ENCODE measurements around the gene OGDH.

OGDH gene

DNA sequence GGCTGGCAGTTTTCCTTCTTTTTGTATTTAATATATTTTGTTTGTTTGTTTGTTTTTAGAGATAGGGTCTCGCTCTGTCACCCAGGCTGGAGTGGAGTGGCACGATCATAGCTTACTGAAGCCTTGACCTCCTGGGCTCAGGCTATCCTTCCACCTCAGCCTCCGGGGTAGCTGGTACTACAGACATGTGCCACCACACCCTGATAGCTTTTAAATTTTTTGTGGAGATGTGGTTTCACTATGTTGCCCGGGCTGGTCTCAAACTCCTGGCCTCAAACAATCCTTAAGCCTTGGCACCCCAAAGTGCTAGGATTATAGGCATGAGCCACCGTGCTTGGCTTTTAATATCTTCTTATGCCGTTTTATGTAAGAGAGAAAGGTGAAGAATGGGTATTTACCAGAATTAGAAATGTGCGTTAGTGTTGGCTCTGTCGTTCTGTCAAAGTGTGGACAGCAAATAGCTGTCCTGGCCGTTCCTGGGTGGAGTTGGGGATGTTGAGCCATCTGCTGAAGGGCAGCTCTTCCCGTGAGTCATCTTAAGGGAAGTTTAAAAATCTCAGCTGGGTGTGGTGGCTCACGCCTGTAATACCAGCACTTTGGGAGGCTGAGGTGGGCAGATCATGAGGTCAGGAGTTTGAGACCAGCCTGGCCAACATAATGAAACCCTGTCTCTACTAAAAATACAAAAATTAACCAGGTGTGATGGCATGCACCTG lies 14.8 kb downstream of the OGDH start:
- DNase-seq: no peak
- Mint-ChIP-seq H3K27ac (peak overlapping the region; percentile 88), H3K4me3 (no peak overlapping the region)

DNA sequence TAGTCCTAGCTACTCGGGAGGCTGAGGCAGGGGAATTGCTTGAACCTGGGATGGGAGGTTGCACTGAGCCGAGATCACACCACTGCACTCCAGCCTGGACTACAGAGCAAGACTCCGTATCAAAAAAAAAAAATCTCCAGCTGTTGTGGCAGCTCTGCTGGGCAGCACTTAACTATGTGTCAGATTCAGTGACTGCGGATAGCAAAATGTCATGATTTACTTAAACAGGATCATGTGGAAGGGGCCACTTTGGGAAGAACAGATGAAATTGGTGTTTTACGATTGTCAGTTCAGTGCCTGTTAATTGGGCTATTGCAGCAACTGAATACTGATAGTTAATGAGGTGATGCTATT lies 15.3 kb downstream of the OGDH start:
- H3K27ac Mint-ChIP-seq: peak overlapping the region; percentile 88
- H3K4me1 Mint-ChIP-seq: peaks cover 89% of the 10 kb centered on the region
- DNase-seq: no peak
- peaks cover 26% of the 10 kb centered on the region for H3K36me3 Mint-ChIP-seq (ENCODE audit: low read depth)
- no peak overlapping the region for H3K4me3 Mint-ChIP-seq
- H3K27me3 Mint-ChIP-seq: no peaks in the 10 kb centered on the region
- no peak for ATAC-seq
- H3K9me3 Mint-ChIP-seq: no peaks in the 10 kb centered on the region

More for the DNA sequence above, 14.8 kb downstream of the OGDH start:
- ATAC-seq: no peak
- H3K9me3 Mint-ChIP-seq: no peaks in the 10 kb centered on the region
- H3K27me3 Mint-ChIP-seq: no peaks in the 10 kb centered on the region
- H3K4me1 Mint-ChIP-seq: peaks cover 89% of the 10 kb centered on the region
- H3K36me3 Mint-ChIP-seq (ENCODE audit: low read depth): peaks cover 23% of the 10 kb centered on the region

DNA sequence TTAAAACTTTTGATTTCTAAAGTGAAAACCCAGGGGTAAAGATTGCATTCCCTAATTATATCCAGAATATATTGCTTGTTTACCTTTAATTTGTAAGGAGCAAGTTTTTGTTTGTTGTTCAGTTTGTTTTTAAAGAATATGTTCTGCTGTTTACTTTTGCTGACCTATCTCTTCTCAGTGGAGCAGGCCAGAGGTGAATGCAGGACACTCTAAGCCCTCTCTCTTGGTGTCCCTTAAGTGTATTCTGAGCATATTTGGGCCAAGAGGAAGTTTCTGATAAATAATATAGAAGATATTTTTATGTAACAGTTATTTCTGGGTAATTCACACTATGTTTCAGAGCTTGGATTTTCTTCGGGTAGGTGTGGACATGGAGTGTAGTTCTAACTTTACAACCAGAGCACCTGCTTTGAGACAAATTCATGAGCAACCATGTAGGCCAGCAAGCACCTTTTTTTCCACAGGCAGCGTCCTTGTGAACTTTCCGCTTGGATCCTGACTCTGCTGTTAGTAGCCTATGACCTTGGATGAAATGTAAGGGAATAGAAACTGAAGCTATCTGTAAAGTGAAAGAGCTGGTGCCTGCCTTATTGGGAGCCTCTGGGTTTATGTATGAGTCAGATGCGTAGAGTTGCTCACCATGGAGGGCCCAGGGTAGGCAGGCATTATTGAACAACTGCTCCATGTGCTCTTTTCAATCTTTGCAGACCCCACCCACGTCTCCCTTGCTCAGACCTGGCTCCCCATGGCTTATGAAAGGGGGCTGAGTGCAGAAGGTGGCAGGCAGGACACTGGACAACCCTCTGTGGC lies 16.1 kb downstream of the OGDH start:
- Mint-ChIP-seq H3K36me3 (ENCODE audit: low read depth) (peaks cover 26% of the 10 kb centered on the region), H3K9me3 (no peaks in the 10 kb centered on the region), H3K27ac (peak overlapping the region; percentile 88), H3K4me1 (peaks cover 82% of the 10 kb centered on the region), H3K27me3 (no peaks in the 10 kb centered on the region), H3K4me3 (peak overlapping the region; percentile 39)
- ATAC-seq (peak; percentile 98), DNase-seq (peak; percentile 35)

DNA sequence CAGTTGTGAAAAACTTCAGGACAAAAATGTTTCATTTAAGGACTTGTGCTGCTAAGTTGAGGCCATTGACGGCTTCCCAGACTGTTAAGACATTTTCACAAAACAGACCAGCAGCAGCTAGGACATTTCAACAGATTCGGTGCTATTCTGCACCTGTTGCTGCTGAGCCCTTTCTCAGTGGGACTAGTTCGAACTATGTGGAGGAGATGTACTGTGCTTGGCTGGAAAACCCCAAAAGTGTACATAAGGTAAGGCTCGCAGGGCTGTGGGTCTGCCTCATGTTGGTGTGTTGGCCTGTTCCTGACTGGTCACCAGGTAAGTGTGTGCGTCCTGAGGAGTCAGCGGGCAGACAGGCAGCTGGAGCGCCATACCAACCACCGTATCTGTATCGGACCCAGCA lies 17.9 kb downstream of the OGDH start:
- no peak for DNase-seq
- Mint-ChIP-seq H3K36me3 (ENCODE audit: low read depth) (peaks cover 27% of the 10 kb centered on the region), H3K27me3 (no peaks in the 10 kb centered on the region)

DNA sequence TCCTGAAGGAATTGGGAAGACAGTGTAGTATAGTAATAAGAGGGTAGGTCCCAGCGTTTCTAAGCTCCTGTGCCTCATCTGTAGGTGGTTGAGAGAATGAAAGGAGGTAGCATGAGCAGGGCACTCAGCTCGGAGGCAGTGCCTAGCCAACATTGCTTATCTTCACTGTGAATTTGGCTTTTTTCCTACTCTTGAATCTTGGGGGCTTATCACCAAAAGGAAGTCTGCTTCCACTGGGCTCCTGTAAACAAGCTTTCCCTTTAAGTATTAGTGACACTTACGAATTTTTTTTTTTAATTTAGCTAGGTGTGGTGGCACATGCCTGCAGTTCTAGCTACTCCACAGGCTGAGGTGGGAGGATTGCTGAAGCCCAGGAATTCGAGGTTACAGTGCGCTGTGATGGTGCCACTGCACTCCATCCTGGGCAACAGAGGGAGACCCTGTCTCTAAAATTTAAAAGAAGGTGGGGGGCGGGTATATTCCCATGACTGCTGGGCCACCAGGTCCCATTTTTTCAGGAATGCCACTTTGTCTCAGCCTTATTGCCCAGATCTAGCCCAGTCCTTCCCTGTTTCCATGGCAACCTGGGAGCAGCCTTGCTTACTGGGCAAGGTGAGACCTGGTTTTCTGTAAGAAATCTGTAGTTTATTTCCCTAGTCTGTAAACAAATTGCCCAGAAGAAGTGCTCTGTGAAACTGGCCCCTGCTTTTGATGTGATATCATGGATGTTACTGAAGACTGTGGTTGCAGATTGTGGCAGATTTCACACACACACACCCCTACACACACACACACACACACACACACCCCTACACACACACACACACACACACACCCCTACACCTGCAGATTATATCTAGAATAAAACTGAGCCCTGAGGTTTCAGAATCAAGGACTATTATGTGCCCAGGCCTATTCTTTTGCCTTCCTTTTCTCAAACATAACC lies 19.4 kb downstream of the OGDH start:
- Mint-ChIP-seq H3K27ac (no peak overlapping the region), H3K27me3 (no peaks in the 10 kb centered on the region), H3K4me1 (peaks cover 67% of the 10 kb centered on the region), H3K9me3 (no peaks in the 10 kb centered on the region), H3K36me3 (ENCODE audit: low read depth) (peaks cover 33% of the 10 kb centered on the region), H3K4me3 (no peak overlapping the region)
- DNase-seq: no peak
- no peak for ATAC-seq

More for the DNA sequence above, 17.9 kb downstream of the OGDH start:
- Mint-ChIP-seq H3K9me3 (no peaks in the 10 kb centered on the region), H3K4me3 (peak overlapping the region; percentile 36), H3K4me1 (peaks cover 68% of the 10 kb centered on the region), H3K27ac (peak overlapping the region; percentile 88)
- no peak for ATAC-seq

DNA sequence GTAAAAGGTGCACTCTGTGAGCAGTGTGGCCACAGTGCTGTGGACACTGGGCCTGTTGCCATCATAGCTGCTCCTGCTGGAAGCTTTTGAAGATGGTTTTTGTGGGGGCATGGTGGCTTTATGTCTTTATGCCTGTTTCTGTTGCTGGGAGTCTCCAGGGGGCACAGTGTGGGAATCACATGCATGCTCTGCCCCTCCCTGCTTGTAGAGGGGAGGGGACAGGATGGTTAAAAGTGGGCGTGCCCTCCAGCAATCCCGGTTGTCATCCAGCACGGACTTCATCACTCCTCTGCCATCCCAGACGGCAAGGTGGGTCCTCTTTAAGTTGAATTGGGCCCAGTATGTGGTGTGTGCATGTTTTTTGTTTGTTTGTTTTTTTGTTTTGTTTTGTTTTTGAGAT lies 20.2 kb downstream of the OGDH start:
- Mint-ChIP-seq H3K9me3 (no peaks in the 10 kb centered on the region), H3K27me3 (no peaks in the 10 kb centered on the region), H3K27ac (no peak overlapping the region), H3K4me1 (peaks cover 67% of the 10 kb centered on the region), H3K36me3 (ENCODE audit: low read depth) (peaks cover 37% of the 10 kb centered on the region), H3K4me3 (no peak overlapping the region)
- no peak for ATAC-seq
- DNase-seq: no peak

DNA sequence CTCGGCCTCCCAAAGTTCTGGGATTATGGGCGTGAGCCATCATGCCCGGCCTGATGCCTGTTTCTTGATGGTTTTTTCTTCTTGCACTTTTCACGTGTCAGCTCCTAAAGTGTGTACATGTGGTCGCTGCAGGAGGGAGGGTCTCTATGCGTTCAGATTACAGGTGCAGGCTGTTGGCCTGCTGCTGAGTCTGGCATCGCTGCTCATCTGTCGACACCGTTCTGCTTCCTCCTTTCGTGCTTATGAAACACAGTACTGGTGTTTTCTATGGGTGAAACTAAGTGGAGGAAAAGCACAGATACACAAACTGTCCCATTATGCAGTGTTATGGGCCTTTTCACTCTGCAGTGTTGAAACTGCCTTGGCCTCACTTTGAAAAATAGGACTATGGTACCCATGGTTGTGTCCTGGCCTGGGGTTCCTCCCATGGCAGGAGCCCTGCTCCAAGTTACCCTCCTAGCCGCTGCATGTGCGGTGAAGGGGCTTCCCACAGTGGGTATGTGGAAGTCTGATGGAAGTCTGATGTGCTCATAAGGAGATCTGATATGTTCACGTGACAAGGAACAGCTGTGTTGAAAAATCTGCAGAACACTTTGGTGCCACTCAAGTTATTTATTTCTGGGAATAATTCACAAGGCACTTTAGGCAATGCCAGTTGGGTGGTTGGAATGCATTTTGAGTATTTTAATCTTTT lies 23.5 kb downstream of the OGDH start:
- Mint-ChIP-seq H3K9me3 (no peaks in the 10 kb centered on the region), H3K4me3 (no peak overlapping the region), H3K27ac (peak overlapping the region; percentile 61), H3K27me3 (no peaks in the 10 kb centered on the region), H3K36me3 (ENCODE audit: low read depth) (peaks cover 37% of the 10 kb centered on the region), H3K4me1 (peaks cover 67% of the 10 kb centered on the region)
- DNase-seq (no peak), ATAC-seq (no peak)

DNA sequence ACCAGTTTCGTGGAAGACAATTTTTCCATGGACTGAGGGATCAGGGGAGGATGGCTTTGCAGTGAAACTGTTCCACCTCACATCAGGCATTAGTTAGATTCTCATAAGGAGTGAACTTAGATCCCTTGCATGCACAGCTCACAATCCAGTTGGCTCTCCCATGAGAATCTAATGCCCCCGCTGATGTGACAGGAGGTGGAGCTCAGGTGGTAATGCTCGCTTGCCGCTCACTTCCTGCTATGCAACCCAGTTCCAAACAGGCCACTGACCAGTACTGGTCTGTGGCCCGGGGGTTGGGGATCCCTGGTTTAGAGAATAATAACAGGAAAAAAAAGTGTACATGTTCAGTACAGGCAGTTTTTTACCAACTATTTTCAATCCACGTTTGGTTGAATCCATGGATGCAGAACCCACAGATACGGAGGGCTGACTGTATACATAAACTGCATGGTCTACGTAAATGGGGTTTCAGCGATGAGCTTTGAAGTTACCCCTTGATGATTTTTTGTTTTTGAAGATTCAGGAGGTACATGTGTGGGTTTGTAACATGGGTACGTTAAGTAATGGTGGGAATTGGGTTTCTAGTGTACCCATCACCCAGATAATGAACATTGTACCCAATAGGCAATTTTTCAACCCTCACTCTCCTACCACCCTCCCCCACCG lies 24.5 kb downstream of the OGDH start:
- H3K9me3 Mint-ChIP-seq: no peaks in the 10 kb centered on the region
- peaks cover 72% of the 10 kb centered on the region for H3K4me1 Mint-ChIP-seq
- no peak for ATAC-seq
- H3K36me3 Mint-ChIP-seq (ENCODE audit: low read depth): peaks cover 35% of the 10 kb centered on the region
- H3K27me3 Mint-ChIP-seq: no peaks in the 10 kb centered on the region
- no peak overlapping the region for H3K4me3 Mint-ChIP-seq
- no peak for DNase-seq
- peak overlapping the region; percentile 88 for H3K27ac Mint-ChIP-seq

DNA sequence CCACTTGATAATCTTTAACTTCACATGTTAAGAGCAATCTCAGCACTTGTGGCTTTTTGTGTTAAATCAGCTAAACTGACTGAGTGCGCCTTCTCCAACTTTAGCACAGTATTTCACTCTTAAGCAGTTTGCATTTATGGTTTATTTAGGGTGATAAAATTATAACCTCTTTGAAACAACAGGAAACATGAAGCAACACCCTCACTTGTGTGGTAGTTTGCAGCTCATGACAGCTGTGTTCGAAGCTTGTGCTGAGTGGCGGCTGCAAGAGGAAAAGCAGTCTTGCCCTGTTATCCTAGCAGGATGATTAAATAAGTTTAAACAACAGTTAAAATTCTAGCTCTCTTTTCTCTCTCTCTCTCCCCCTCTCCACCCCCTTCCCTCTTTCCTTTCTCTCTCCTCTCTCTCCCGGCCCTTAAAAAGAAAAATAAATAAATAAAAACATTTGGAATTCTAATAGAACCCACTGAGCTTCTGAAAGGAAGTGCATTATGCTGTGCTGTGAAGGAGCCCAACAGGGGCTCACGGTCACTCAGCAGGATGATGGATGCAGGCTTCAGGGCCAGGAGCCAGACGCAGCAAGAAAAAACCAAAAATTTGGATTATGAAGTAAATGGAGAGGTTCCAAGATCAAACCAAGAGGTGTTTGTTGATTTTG lies 25.2 kb downstream of the OGDH start:
- no peak for ATAC-seq

DNA sequence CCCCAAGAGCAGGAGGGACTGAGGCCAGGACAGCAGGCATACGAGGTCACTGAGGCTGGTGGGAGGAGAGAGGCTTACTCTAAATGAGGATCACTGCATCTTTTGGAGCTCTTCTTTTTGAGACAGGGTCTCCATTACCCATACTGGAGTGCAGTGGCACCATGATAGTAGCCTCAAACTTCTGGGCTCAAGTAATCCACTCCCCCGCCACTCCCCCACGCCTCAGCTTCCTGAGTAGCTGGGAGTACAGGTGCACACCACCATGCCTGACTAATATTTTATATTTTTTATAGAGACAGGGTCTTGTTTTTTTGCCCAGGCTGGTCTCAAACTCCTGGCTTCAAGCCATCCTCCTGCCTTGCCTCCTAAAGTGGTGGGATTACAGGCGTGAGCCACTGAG lies 25.8 kb downstream of the OGDH start:
- ATAC-seq: no peak

More for the DNA sequence above, 25.2 kb downstream of the OGDH start:
- no peaks in the 10 kb centered on the region for H3K9me3 Mint-ChIP-seq
- H3K36me3 Mint-ChIP-seq (ENCODE audit: low read depth): peaks cover 32% of the 10 kb centered on the region
- H3K27ac Mint-ChIP-seq: peak overlapping the region; percentile 88
- DNase-seq: no peak
- H3K4me1 Mint-ChIP-seq: peaks cover 74% of the 10 kb centered on the region
- no peaks in the 10 kb centered on the region for H3K27me3 Mint-ChIP-seq
- H3K4me3 Mint-ChIP-seq: peak overlapping the region; percentile 2

DNA sequence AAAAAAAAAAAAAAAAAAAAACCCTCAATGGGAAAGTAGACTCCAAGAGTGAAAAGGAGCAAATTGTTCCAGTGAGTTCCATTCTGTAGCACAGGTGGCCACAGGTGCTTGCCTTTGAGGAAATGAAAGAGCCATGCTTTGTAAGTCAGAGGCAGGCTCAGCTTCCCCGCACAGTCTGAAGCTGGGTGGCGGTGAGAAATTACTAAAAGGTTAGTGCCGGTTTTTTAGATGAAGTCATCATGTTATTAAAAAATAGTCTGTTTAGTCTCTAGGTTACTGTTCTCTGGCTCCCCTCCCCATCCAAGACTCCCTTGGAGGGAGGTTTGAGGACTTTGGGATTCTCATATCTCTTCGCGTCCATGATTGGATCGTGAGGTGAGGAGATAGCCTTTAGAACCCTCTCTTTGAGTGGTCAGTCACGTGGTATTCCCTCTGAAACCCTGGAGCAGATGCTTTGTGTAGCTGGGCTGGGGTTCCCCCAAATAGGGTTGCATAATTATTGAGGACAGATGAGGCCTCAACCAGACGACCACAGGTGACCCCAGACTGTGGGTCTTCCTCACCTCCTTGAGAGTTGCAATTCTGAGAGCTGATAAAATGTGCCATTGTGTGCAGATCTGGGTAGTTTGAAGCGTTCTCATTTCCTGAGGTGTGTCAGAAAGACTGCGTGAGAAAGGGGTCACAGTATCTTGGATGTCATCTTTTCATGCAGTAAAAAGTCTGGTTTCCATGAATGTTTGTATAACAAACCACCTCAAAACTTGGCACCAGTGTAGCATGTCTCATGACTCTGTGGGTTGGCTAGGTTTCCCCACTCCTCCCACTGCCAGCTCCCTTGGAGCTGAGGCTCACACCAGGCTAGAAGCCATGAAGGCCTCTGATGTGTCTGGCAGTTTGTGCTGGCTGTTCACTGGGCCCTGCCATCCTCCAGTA lies 27.1 kb downstream of the OGDH start:
- H3K4me1 Mint-ChIP-seq: peaks cover 94% of the 10 kb centered on the region
- DNase-seq: peak; percentile 44
- peak; percentile 60 for ATAC-seq
- H3K36me3 Mint-ChIP-seq (ENCODE audit: low read depth): peaks cover 30% of the 10 kb centered on the region
- H3K9me3 Mint-ChIP-seq: no peaks in the 10 kb centered on the region
- peak overlapping the region; percentile 93 for H3K27ac Mint-ChIP-seq
- H3K27me3 Mint-ChIP-seq: no peaks in the 10 kb centered on the region
- peak overlapping the region; percentile 53 for H3K4me3 Mint-ChIP-seq

More for the DNA sequence above, 25.8 kb downstream of the OGDH start:
- H3K4me1 Mint-ChIP-seq: peaks cover 81% of the 10 kb centered on the region
- DNase-seq: no peak
- peak overlapping the region; percentile 93 for H3K27ac Mint-ChIP-seq
- H3K36me3 Mint-ChIP-seq (ENCODE audit: low read depth): peaks cover 32% of the 10 kb centered on the region
- H3K9me3 Mint-ChIP-seq: no peaks in the 10 kb centered on the region
- H3K4me3 Mint-ChIP-seq: no peak overlapping the region
- no peaks in the 10 kb centered on the region for H3K27me3 Mint-ChIP-seq

DNA sequence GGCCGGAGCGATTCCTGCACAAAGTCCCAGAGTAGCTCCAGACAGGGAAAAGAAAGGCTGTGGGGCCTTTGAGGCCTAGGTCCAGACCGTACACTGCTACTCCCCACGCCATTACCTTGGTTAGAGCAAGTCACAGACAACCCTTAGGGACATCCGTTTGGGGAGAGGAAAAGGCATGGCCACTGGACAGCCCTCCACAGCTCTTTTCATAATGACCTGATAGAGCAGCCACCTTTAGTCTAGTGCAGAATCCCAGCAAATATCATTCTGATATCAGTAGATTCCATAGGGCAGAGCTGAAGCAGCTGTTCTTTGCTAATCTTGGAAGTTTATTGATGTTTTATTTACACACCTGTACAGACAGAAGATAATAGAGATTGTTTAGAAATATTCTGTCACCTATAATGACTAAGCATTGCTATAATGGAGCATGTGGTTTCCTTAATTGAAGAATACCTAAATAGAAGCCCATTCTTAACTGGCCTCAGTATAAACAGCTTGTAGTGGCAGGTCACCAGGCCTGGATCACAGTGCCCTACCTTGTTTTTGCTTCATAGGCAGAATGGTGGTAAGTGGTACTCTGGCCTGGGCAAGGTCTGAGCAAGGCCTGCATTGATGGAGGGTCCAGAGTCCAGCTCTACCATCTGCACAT lies 27.9 kb downstream of the OGDH start:
- no peaks in the 10 kb centered on the region for H3K9me3 Mint-ChIP-seq
- H3K27me3 Mint-ChIP-seq: no peaks in the 10 kb centered on the region
- peaks cover 29% of the 10 kb centered on the region for H3K36me3 Mint-ChIP-seq (ENCODE audit: low read depth)
- no peak overlapping the region for H3K4me3 Mint-ChIP-seq
- ATAC-seq (no peak), DNase-seq (no peak)
- peak overlapping the region; percentile 93 for H3K27ac Mint-ChIP-seq
- peaks cover 98% of the 10 kb centered on the region for H3K4me1 Mint-ChIP-seq

Measured in activated naive CD8-positive, alpha-beta T cell treated with anti-CD3 and anti-CD28 coated beads, Interleukin-2, amount 50 U/mL, for 24 hours (primary cell).